HG03558 (cell line): Measurements from ENCODE around the gene HLX.

Experiments
- ATAC-seq: cut with Tn5 transposase; IDR thresholded peaks from one replicate; pipeline ENCODE4 v1.9.1; 2021; ENCODE audit warnings: moderate number of reproducible peaks; ENCODE audit not compliant: unreplicated experiment; ENCODE audit errors: extremely low read depth

Gene HLX

GRCh38 chr1:220921498-220921897, 42.3 kb downstream of the HLX start:
- ATAC-seq, result no peak

GRCh38 chr1:220921971-220922635, 42.9 kb downstream of the HLX start:
- no peak for ATAC-seq

- ATAC-seq, result no peak
Measured at GRCh38 chr1:220922951-220923350, 43.7 kb downstream of the HLX start.

- ATAC-seq, result no peak
Measured at GRCh38 chr1:220924331-220924970, 45.2 kb downstream of the HLX start.

GRCh38 chr1:220925707-220926106, 46.5 kb downstream of the HLX start:
- ATAC-seq, result no peak

- ATAC-seq, result no peak
Measured at GRCh38 chr1:220926146-220926545, 46.9 kb downstream of the HLX start.

- no peak for ATAC-seq
Measured at GRCh38 chr1:220927442-220927841, 48.2 kb downstream of the HLX start.

- no peak for ATAC-seq
Measured at GRCh38 chr1:220928320-220928719, 49.1 kb downstream of the HLX start.

GRCh38 chr1:220928725-220929300, 49.6 kb downstream of the HLX start:
- ATAC-seq, result no peak

GRCh38 chr1:220929304-220929703, 50.1 kb downstream of the HLX start:
- no peak for ATAC-seq
